ENCODE data around the gene COQ3.

Gene COQ3

GRCh38 chr6:99324996-99325395 lies 69.0 kb downstream of the COQ3 start:
- no peak for DNase-seq
